Endothelial cell of umbilical vein (primary cell): ENCODE results near the gene NSMCE1. TPM values are rescaled to one million over a fixed set of nuclear protein-coding genes. Genes with fewer than 3 reads are reported as not detected.

ENCODE experiments used
- BruUV-seq: library from RNA; stranded (reverse); fragments of 400-500 nt; replicated peaks from 2 replicates; lab custom pipeline; 2021; lab: Mats Ljungman, UMichigan
- CTCF ChIA-PET: fragments of 300-600, 350-600 bp; sonication (Branson Sonifier 250); formaldehyde crosslinking; loops from one replicate; lab custom pipeline; 2021; ENCODE audit warnings: antibody characterized with exemption, inconsistent platforms; lab: Charles Lee
- POLR2A ChIA-PET: fragments of 300-600, 350-600 bp; sonication (Branson Sonifier 250); formaldehyde crosslinking; loops from one replicate; lab custom pipeline; 2021; ENCODE audit warnings: antibody characterized with exemption, inconsistent platforms; lab: Charles Lee
- DNase-seq: peaks from one replicate; pipeline ENCODE4 v3.0.0-alpha.2; 2011; ENCODE audit warnings: low read depth, low spot score
- FAIRE-seq: peaks from 2 replicates; lab custom pipeline; 2011; peaks lifted over from hg19 to GRCh38; lab: Jason Lieb, UNC
- H2AFZ ChIP-seq: 2 replicates; pipeline ENCODE4 v1.6.0; 2012; ENCODE audit warnings: low read depth, low read length, control low read depth, inconsistent platforms
- H3K27ac ChIP-seq: 2 replicates; pipeline ENCODE4 v1.5.1; 2011; ENCODE audit warnings: low read depth, mild to moderate bottlenecking, control low read depth, low read length, moderate library complexity; ENCODE audit not compliant: insufficient read depth
- H3K27me3 ChIP-seq, 2 experiments: 2 replicates each; pipeline versions ENCODE4 v1.6.0 to v1.6.1; 2011; ENCODE audit warnings: low read length in 2 of 2, mixed read lengths in 1 of 2; ENCODE audit not compliant: control insufficient read depth in 2 of 2, insufficient read depth in 2 of 2
- H3K36me3 ChIP-seq, 2 experiments: 2 replicates in 1 of 2; 3 replicates in 1 of 2; pipeline ENCODE4 v1.5.1; 2011; ENCODE audit warnings: low read length in 2 of 2, mild to moderate bottlenecking in 1 of 2, moderate library complexity in 1 of 2; ENCODE audit not compliant: control insufficient read depth in 2 of 2, insufficient read depth in 2 of 2; ENCODE audit errors: extremely low read depth in 1 of 2
- H3K4me1 ChIP-seq: 3 replicates; pipeline ENCODE4 v1.5.1; 2011; ENCODE audit warnings: mild to moderate bottlenecking, low read length; ENCODE audit not compliant: control insufficient read depth, insufficient read depth; ENCODE audit errors: extremely low read depth
- H3K4me2 ChIP-seq: 2 replicates; pipeline ENCODE4 v1.6.1; 2011; ENCODE audit warnings: low read length, control low read depth, mixed read lengths; ENCODE audit not compliant: insufficient read depth
- H3K4me3 ChIP-seq, 3 experiments: fragments of 200-600 bp in 1 of 3; sonication (generic), shearing (Covaris generic) in 1 of 3; replicated peaks in 1 of 3; 2 replicates each; pipeline ENCODE4 v1.5.1; 2011 to 2016; ENCODE audit warnings: control low read depth in 3 of 3, low read length in 3 of 3, mild to moderate bottlenecking in 2 of 3, inconsistent platforms in 1 of 3, low read depth in 1 of 3, moderate library complexity in 1 of 3; ENCODE audit not compliant: insufficient read depth in 1 of 3
- H3K79me2 ChIP-seq: 2 replicates; pipeline ENCODE4 v1.6.0; 2012; ENCODE audit warnings: low read length, inconsistent platforms; ENCODE audit not compliant: control insufficient read depth, insufficient read depth
- H3K9ac ChIP-seq: replicated peaks from 2 replicates; pipeline ENCODE3; 2011; ENCODE audit warnings: low read length, control low read depth; ENCODE audit not compliant: insufficient read depth; ENCODE audit errors: extremely low read depth
- H3K9me1 ChIP-seq: replicated peaks from 3 replicates; pipeline ENCODE4 v1.6.0; 2011; ENCODE audit warnings: mild to moderate bottlenecking, low read length; ENCODE audit not compliant: control insufficient read depth, insufficient read depth; ENCODE audit errors: extremely low read depth
- H3K9me3 ChIP-seq: replicated peaks from 2 replicates; pipeline ENCODE4 v1.5.1; 2012; ENCODE audit warnings: low read length, inconsistent platforms; ENCODE audit not compliant: control insufficient read depth, insufficient read depth
- H4K20me1 ChIP-seq: replicated peaks from 2 replicates; pipeline ENCODE3; 2011; ENCODE audit warnings: mild to moderate bottlenecking, low read length; ENCODE audit not compliant: control insufficient read depth, insufficient read depth; ENCODE audit errors: extremely low read depth
- EZH2 ChIP-seq: IDR thresholded peaks from 2 replicates; pipeline ENCODE4 v1.6.1; 2012; ENCODE audit warnings: borderline replicate concordance, low read depth, mild to moderate bottlenecking, moderate library complexity, low read length, inconsistent platforms; ENCODE audit not compliant: severe bottlenecking
- FOS ChIP-seq: IDR thresholded peaks from 2 replicates; pipeline ENCODE4 v1.6.1; 2011; ENCODE audit warnings: mild to moderate bottlenecking, low read length, moderate library complexity, borderline replicate concordance; ENCODE audit not compliant: insufficient read depth
- GATA2 ChIP-seq: IDR thresholded peaks from 2 replicates; pipeline ENCODE4 v1.7.0; 2011; ENCODE audit warnings: low read depth, mild to moderate bottlenecking, moderate library complexity, mixed read lengths, low read length; ENCODE audit not compliant: insufficient read length, insufficient read depth
- JUN ChIP-seq: IDR thresholded peaks from 2 replicates; pipeline ENCODE4 v1.6.1; 2011; ENCODE audit warnings: borderline replicate concordance, low read depth; ENCODE audit not compliant: insufficient read length, insufficient read depth
- MYC ChIP-seq: IDR thresholded peaks from one replicate; pipeline ENCODE4 v1.6.1; 2011; ENCODE audit warnings: mild to moderate bottlenecking, low read depth, low read length
- POLR2A ChIP-seq: IDR thresholded peaks from 2 replicates; pipeline ENCODE4 v1.6.1; 2012; ENCODE audit warnings: low read depth, mild to moderate bottlenecking, control low read depth, low read length
- POLR2AphosphoS5 ChIP-seq: IDR thresholded peaks from 2 replicates; pipeline ENCODE4 v1.6.1; 2012; ENCODE audit warnings: low read depth, mild to moderate bottlenecking, control low read depth, low read length, moderate library complexity; ENCODE audit not compliant: insufficient read depth
- dilution Hi-C: fragments of 300-500 bp; cut with MboI; formaldehyde crosslinking; loops from one replicate; pipeline ENCODE4 v1.15.0; 2019; ENCODE audit warnings: low sequenced_read_pairs; ENCODE audit not compliant: extremely low pct_ligation_motif_present
- intact Hi-C: fragments of 100-400 bp; cut with micrococcal nuclease; formaldehyde crosslinking; loops from one replicate; pipeline ENCODE4 v1.10.0; 2022
- polyA plus RNA-seq, 4 experiments: library from polyadenylated mRNA; depleted of rRNA in 3 of 4; stranded (reverse) in 3 of 4; unstranded in 1 of 4; fragments of >200 nt; gene quantifications; 2 replicates each; pipeline versions ENCODE4 v1.2.1 to v1.2.3, GENCODE V29; 2011 to 2012; ENCODE audit warnings: missing spikeins in 1 of 4
- total RNA-seq: library from RNA; stranded (reverse); gene quantifications from 2 replicates; pipeline ENCODE4 v1.2.3, GENCODE V29; 2021
- TF ChIP-seq, protein P1 (sequence below): IDR thresholded peaks from 2 replicates; pipeline ENCODE4 v1.6.1; 2011; ENCODE audit not compliant: insufficient read depth, insufficient read length
- TF ChIP-seq, protein P2 (sequence below), 2 donors: IDR thresholded peaks; 1 replicate in 1 of 2; 2 replicates in 1 of 2; pipeline ENCODE4 v1.5.1; 2011; ENCODE audit warnings: low read length in 2 of 2, mild to moderate bottlenecking in 2 of 2, moderate library complexity in 2 of 2, control low read depth in 1 of 2, inconsistent platforms in 1 of 2, low read depth in 1 of 2; ENCODE audit not compliant: insufficient read depth in 1 of 2; ENCODE audit errors: extremely low read depth in 1 of 2

Gene NSMCE1
- total and polyA plus RNA-seq, 2 donors (not counting 3 experiments of a cell fraction or from before 2014, with no cell fraction given) = 23.8 to 42.0 TPM

DNA sequence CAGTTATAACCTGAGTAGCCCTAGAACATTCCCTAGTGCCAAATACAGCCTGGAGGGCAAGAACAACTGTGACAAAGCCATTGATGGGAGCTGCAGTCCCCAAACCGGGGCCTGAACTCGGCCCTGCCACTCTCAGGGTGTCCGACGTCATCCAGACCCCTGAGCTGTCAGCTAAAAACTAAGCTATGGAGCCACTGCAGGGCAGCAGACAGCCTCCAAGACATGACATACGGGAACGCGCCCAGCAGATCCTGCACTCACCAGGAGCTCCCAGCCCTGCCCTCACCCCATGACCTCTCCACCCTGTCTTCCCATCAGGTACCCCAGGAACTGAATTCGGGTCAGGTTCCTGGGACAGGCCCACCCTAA lies 36.9 kb downstream of the NSMCE1 start:
- no peak overlapping the region for H3K27ac ChIP-seq
- no peak overlapping the region for H3K4me2 ChIP-seq
- no peaks in the 10 kb centered on the region for H3K79me2 ChIP-seq
- ChIA-PET CTCF (interaction anchor here (2.3 to 15.6 kb wide), 2 partner anchors 123 to 136 kb away, joined by 9 to 299 read pairs; no protein-coding TSS in a partner anchor), POLR2A (no interaction called here)
- TF ChIP-seq JUN (no peak), POLR2A (no peak)
- dilution Hi-C loops = no loop called here
- H2AFZ ChIP-seq = no peak overlapping the region
- H4K20me1 ChIP-seq = no peaks in the 10 kb centered on the region
- no peaks in the 10 kb centered on the region for H3K9me3 ChIP-seq
- no peaks in the 10 kb centered on the region for H3K9me1 ChIP-seq
- intact Hi-C loops = no loop called here
- H3K4me1 ChIP-seq = peaks cover 22% of the 10 kb centered on the region
- H3K27me3 ChIP-seq = no peaks in the 10 kb centered on the region
- H3K9ac ChIP-seq = no peak overlapping the region
- no peak overlapping the region for H3K4me3 ChIP-seq
- DNase-seq (no peak), FAIRE-seq (no peak)
- peaks cover 0 to 13% of the 10 kb centered on the region in 2 experiments for H3K36me3 ChIP-seq
- no TSS peak for BruUV-seq

DNA sequence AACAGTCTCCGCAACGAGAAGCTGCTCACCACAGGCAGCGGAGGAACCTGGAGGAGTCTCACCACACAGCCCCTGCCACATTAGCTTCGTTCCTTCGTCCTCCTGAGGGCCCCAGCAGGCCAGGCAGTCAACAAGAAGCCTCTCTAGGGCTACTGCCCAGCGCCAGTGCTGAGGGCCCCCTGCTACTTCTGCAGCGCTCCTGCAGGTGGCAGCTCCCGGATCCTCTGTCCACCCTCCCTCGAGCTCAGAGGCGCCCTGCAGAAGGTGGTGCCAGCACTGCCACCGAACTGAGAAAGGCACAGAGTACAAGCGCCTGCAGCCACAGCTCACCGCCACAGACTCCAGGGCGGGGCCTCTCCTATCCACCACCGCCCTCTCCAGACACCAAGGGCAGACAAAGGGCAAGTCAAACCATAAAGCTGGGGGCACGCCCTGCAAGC lies 38.0 kb downstream of the NSMCE1 start:
- H3K9ac ChIP-seq = no peak overlapping the region
- H3K4me1 ChIP-seq = peaks cover 12% of the 10 kb centered on the region
- no peaks in the 10 kb centered on the region for H3K9me1 ChIP-seq
- peaks cover 0 to 15% of the 10 kb centered on the region in 2 experiments for H3K36me3 ChIP-seq
- no peak overlapping the region for H2AFZ ChIP-seq
- H3K27ac ChIP-seq = no peak overlapping the region
- H4K20me1 ChIP-seq = no peaks in the 10 kb centered on the region
- TF ChIP-seq POLR2A (no peak), JUN (no peak), EZH2 (no peak), MYC (no peak), GATA2 (no peak), FOS (no peak), POLR2AphosphoS5 (no peak)
- TF ChIP-seq, protein P1, sequence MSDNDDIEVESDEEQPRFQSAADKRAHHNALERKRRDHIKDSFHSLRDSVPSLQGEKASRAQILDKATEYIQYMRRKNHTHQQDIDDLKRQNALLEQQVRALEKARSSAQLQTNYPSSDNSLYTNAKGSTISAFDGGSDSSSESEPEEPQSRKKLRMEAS = no peak
- TF ChIP-seq, protein P2, sequence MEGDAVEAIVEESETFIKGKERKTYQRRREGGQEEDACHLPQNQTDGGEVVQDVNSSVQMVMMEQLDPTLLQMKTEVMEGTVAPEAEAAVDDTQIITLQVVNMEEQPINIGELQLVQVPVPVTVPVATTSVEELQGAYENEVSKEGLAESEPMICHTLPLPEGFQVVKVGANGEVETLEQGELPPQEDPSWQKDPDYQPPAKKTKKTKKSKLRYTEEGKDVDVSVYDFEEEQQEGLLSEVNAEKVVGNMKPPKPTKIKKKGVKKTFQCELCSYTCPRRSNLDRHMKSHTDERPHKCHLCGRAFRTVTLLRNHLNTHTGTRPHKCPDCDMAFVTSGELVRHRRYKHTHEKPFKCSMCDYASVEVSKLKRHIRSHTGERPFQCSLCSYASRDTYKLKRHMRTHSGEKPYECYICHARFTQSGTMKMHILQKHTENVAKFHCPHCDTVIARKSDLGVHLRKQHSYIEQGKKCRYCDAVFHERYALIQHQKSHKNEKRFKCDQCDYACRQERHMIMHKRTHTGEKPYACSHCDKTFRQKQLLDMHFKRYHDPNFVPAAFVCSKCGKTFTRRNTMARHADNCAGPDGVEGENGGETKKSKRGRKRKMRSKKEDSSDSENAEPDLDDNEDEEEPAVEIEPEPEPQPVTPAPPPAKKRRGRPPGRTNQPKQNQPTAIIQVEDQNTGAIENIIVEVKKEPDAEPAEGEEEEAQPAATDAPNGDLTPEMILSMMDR (IDR thresholded peaks at IDR 0.05; ENCODE audit: extremely low read depth in 1 of 2, insufficient read depth in 1 of 2, low read depth in 1 of 2, low read length in 2 of 2) = no peak
- no peak for DNase-seq
- no peak overlapping the region for H3K4me2 ChIP-seq
- intact Hi-C loops = no loop called here
- FAIRE-seq = no peak
- BruUV-seq = no TSS peak
- no peak overlapping the region for H3K4me3 ChIP-seq
- POLR2A ChIA-PET = interaction anchor here (0.6 kb wide), 1 partner anchor 18 kb away, joined by 6 read pairs; no protein-coding TSS in a partner anchor
- no peaks in the 10 kb centered on the region for H3K9me3 ChIP-seq
- CTCF ChIA-PET = interaction anchor here (0.8 to 15.6 kb wide), 4 partner anchors 38 to 137 kb away, joined by 4 to 299 read pairs (median 6); partner anchors contain the start of gene NSMCE1
- H3K79me2 ChIP-seq = no peaks in the 10 kb centered on the region
- H3K27me3 ChIP-seq = no peaks in the 10 kb centered on the region
- dilution Hi-C loops = no loop called here
